Measurements from ENCODE around the gene SETD7.

SETD7 gene

DNA sequence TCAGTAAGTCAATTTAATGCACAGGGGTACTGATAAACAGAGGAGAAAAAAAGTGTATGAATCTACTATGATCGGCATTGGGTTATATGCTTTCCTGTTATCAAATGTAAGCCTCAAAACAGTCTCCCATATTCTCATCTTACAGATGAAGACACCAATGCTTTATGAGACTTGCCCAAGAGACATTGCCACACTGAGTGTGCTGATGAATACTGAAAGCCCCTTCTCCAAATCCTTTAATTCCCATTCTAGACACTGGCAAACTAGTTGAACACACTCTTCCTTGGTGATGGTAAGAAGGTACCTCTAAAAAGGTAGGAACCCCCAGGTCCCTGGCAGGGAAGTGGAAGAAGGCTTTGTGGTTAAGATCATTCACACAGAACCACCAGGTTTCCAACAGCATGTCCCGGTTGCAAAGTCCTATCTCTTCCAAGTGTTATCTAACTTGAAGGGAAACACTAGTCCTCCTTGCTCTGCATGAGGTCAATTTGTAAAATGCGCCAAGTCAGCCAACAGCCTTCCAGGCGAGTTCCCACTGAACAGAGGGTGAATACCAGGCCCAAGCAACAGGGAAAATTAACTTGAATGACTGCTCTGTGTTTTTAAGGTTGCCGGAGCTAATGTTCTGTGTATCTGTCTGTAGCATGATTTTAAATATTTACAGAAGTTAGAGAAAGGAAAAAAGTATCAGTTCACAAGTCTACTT lies 5.1 kb downstream of the SETD7 start:
- H3K4me2 ChIP-seq (ENCODE audit: insufficient read depth, low read length): no peak overlapping the region
- no peaks in the 10 kb centered on the region for H3K27me3 ChIP-seq (ENCODE audit: insufficient read depth, low read length, poor library complexity)
- peaks cover 91% of the 10 kb centered on the region for H3K79me2 ChIP-seq (ENCODE audit: insufficient read depth, low read length)
- peaks cover 8% of the 10 kb centered on the region for H3K36me3 ChIP-seq (ENCODE audit: insufficient read depth, low read length)
- peaks cover 46% of the 10 kb centered on the region; the same call in 1 of the 2 replicates for H4K20me1 ChIP-seq (ENCODE audit: insufficient read depth, low read length)
- TF ChIP-seq, protein P1, sequence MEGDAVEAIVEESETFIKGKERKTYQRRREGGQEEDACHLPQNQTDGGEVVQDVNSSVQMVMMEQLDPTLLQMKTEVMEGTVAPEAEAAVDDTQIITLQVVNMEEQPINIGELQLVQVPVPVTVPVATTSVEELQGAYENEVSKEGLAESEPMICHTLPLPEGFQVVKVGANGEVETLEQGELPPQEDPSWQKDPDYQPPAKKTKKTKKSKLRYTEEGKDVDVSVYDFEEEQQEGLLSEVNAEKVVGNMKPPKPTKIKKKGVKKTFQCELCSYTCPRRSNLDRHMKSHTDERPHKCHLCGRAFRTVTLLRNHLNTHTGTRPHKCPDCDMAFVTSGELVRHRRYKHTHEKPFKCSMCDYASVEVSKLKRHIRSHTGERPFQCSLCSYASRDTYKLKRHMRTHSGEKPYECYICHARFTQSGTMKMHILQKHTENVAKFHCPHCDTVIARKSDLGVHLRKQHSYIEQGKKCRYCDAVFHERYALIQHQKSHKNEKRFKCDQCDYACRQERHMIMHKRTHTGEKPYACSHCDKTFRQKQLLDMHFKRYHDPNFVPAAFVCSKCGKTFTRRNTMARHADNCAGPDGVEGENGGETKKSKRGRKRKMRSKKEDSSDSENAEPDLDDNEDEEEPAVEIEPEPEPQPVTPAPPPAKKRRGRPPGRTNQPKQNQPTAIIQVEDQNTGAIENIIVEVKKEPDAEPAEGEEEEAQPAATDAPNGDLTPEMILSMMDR (IDR thresholded peaks at IDR 0.05; ENCODE audit: borderline replicate concordance, extremely low read depth, low read length, poor library complexity, severe bottlenecking): no peak
- TF ChIP-seq EZH2 (IDR thresholded peaks at IDR 0.05; ENCODE audit: borderline replicate concordance, low read depth, low read length, severe bottlenecking): no peak
- DNase-seq: no peak
- no peak for ATAC-seq (ENCODE audit: insufficient read depth, low read depth)
- no peak overlapping the region for H3K9ac ChIP-seq (ENCODE audit: low read depth, low read length)
- H2AFZ ChIP-seq (ENCODE audit: low read depth, low read length): no peak overlapping the region
- no peak overlapping the region for H3K27ac ChIP-seq (ENCODE audit: low read length)
- H3K4me1 ChIP-seq (ENCODE audit: insufficient read depth, low read length): peaks cover 20% of the 10 kb centered on the region
- no peaks in the 10 kb centered on the region for H3K9me3 ChIP-seq (ENCODE audit: insufficient read depth, low read length, severe bottlenecking)
- H3K4me3 ChIP-seq (ENCODE audit: low read depth in 1 of 2, low read length in 2 of 2): no peak overlapping the region

DNA sequence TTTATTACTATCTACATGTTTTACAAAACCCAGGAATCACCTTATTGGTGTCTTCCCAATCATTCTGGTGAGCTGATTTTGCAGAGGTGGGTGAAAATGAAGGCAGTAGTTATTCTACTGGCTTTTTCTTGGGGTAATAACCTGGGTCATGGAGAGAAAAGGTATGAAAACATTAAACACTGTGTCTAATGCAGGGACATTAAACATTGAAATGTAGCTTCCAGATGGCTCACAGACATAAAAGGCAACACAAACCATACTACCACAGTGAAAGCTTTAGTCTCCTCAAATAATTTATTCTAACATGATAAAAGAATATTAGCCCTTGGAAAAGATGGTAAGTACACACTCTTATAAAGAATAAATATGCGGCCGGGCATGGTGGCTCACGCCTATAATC lies 8.0 kb downstream of the SETD7 start:
- Histone ChIP-seq H3K27ac (ENCODE audit: low read length) (no peak overlapping the region), H3K4me2 (ENCODE audit: insufficient read depth, low read length) (no peak overlapping the region), H3K36me3 (ENCODE audit: insufficient read depth, low read length) (peaks cover 22% of the 10 kb centered on the region), H3K27me3 (ENCODE audit: insufficient read depth, low read length, poor library complexity) (no peaks in the 10 kb centered on the region), H3K4me1 (ENCODE audit: insufficient read depth, low read length) (peaks cover 2% of the 10 kb centered on the region; the same call in 1 of the 2 replicates), H3K4me3 (ENCODE audit: low read depth in 1 of 2, low read length in 2 of 2) (no peak overlapping the region), H2AFZ (ENCODE audit: low read depth, low read length) (no peak overlapping the region), H3K79me2 (ENCODE audit: insufficient read depth, low read length) (peaks cover 68% of the 10 kb centered on the region), H3K9ac (ENCODE audit: low read depth, low read length) (no peak overlapping the region), H3K9me3 (ENCODE audit: insufficient read depth, low read length, severe bottlenecking) (no peaks in the 10 kb centered on the region), H4K20me1 (ENCODE audit: insufficient read depth, low read length) (peaks cover 41% of the 10 kb centered on the region; the same call in 1 of the 2 replicates)
- ATAC-seq (ENCODE audit: insufficient read depth, low read depth): no peak
- TF ChIP-seq, protein P1 (IDR thresholded peaks at IDR 0.05; ENCODE audit: borderline replicate concordance, extremely low read depth, low read length, poor library complexity, severe bottlenecking): no peak
- no peak for TF ChIP-seq EZH2 (IDR thresholded peaks at IDR 0.05; ENCODE audit: borderline replicate concordance, low read depth, low read length, severe bottlenecking)
- no peak for DNase-seq

DNA sequence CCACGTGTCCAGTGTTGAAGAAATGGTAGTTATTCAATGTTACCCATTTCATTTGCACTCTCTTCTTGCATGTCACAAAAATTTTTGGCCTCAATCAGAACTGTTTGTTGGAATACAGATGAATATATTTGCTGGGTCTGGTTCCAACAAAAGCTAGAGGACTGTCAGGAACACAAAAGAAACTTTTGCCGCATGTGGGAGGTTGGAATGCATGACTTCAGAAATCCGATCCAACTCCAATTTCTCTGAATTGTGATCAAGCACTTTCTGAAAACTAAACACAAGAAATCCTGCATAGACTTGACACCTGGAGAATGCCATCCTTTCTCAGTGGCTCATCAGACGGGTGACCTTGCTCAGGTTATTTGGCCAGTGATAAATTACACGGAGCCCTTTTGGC lies 15.4 kb downstream of the SETD7 start:
- TF ChIP-seq, protein P1 (IDR thresholded peaks at IDR 0.05; ENCODE audit: borderline replicate concordance, extremely low read depth, low read length, poor library complexity, severe bottlenecking): no peak
- no peak for TF ChIP-seq EZH2 (IDR thresholded peaks at IDR 0.05; ENCODE audit: borderline replicate concordance, low read depth, low read length, severe bottlenecking)
- DNase-seq (no peak), ATAC-seq (ENCODE audit: insufficient read depth, low read depth) (no peak)
- no peak overlapping the region for H3K4me3 ChIP-seq (ENCODE audit: low read depth in 1 of 2, low read length in 2 of 2)
- no peak overlapping the region for H3K27ac ChIP-seq (ENCODE audit: low read length)
- H3K79me2 ChIP-seq (ENCODE audit: insufficient read depth, low read length): peaks cover 8% of the 10 kb centered on the region; the same call in 1 of the 2 replicates
- H3K9ac ChIP-seq (ENCODE audit: low read depth, low read length): no peak overlapping the region
- H3K36me3 ChIP-seq (ENCODE audit: insufficient read depth, low read length): peaks cover 18% of the 10 kb centered on the region; the same call in 1 of the 2 replicates
- no peaks in the 10 kb centered on the region for H3K4me1 ChIP-seq (ENCODE audit: insufficient read depth, low read length)
- peaks cover 1% of the 10 kb centered on the region; the same call in 1 of the 2 replicates for H4K20me1 ChIP-seq (ENCODE audit: insufficient read depth, low read length)
- H2AFZ ChIP-seq (ENCODE audit: low read depth, low read length): no peak overlapping the region
- H3K27me3 ChIP-seq (ENCODE audit: insufficient read depth, low read length, poor library complexity): no peaks in the 10 kb centered on the region
- H3K9me3 ChIP-seq (ENCODE audit: insufficient read depth, low read length, severe bottlenecking): no peaks in the 10 kb centered on the region
- H3K4me2 ChIP-seq (ENCODE audit: insufficient read depth, low read length): no peak overlapping the region
